Ishikawa (cell line): ENCODE data around the gene THAP3.

Experiments used
- CEBPB ChIP-seq: IDR thresholded peaks from 2 replicates; pipeline ENCODE4 v1.6.1; 2012
- CREB1 ChIP-seq: IDR thresholded peaks from 2 replicates; pipeline ENCODE4 v1.6.1; 2012; ENCODE audit warnings: low read depth
- EGR1 ChIP-seq: IDR thresholded peaks from 2 replicates; pipeline ENCODE4 v1.6.1; 2012
- EP300 ChIP-seq: IDR thresholded peaks from 2 replicates; pipeline ENCODE4 v1.6.1; 2012; ENCODE audit warnings: borderline replicate concordance
- FOXM1 ChIP-seq: IDR thresholded peaks from 2 replicates; pipeline ENCODE4 v1.6.1; 2012; ENCODE audit warnings: low read depth, borderline replicate concordance
- NFIC ChIP-seq: IDR thresholded peaks from 2 replicates; pipeline ENCODE4 v1.6.1; 2012
- RAD21 ChIP-seq: IDR thresholded peaks from 2 replicates; pipeline ENCODE4 v1.6.1; 2012; ENCODE audit warnings: low read depth
- REST ChIP-seq: IDR thresholded peaks from 2 replicates; pipeline ENCODE4 v1.6.1; 2012; ENCODE audit warnings: low read depth, mild to moderate bottlenecking
- TAF1 ChIP-seq: IDR thresholded peaks from 2 replicates; pipeline ENCODE4 v1.6.1; 2012; ENCODE audit warnings: low read depth, mild to moderate bottlenecking
- TCF12 ChIP-seq: IDR thresholded peaks from 2 replicates; pipeline ENCODE4 v1.6.1; 2012; ENCODE audit warnings: low read depth
- TEAD4 ChIP-seq: IDR thresholded peaks from 2 replicates; pipeline ENCODE4 v1.6.1; 2012
- USF1 ChIP-seq: IDR thresholded peaks from 2 replicates; pipeline ENCODE4 v1.6.1; 2012
- YY1 ChIP-seq: IDR thresholded peaks from 2 replicates; pipeline ENCODE4 v1.6.1; 2012; ENCODE audit warnings: low read depth
- TF ChIP-seq, protein P1 (sequence below): IDR thresholded peaks from 2 replicates; pipeline ENCODE4 v1.6.1; 2012

DNA sequence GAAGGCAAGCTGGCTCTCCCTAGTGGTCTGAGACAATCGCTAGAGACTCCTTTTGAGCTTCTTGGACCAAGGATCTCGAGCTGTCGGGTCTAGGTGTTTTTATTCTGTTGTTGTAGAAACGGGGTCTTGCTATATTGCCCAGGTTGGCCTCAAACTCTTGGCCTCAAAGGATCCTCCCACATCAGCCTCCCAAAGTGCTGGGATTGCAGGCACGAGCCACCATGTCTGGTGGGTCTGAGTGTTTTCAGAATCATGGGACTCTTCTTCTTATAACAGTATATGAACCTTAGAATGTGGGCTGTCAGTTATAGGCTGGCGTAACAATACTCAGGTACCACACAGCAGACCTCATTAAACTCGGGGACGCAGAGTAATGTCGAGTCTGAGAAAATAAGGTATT is 43.8 kb downstream of the THAP3 start:
- TF ChIP-seq, protein P1, sequence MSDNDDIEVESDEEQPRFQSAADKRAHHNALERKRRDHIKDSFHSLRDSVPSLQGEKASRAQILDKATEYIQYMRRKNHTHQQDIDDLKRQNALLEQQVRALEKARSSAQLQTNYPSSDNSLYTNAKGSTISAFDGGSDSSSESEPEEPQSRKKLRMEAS: no peak
- TF ChIP-seq USF1: no peak
- no peak for TF ChIP-seq RAD21
- TF ChIP-seq YY1: no peak
- no peak for TF ChIP-seq CEBPB
- TF ChIP-seq NFIC: no peak
- no peak for TF ChIP-seq TEAD4
- no peak for TF ChIP-seq REST
- no peak for TF ChIP-seq FOXM1
- no peak for TF ChIP-seq EGR1
- TF ChIP-seq TAF1: no peak
- TF ChIP-seq EP300: no peak
- TF ChIP-seq CREB1: no peak
- TF ChIP-seq TCF12: no peak
